Measurements from ENCODE around the gene EFNA1. TPM values are rescaled to one million over a fixed set of nuclear protein-coding genes. Genes with fewer than 3 reads are reported as not detected.

EFNA1 gene
- total and polyA plus RNA-seq, 2 of the 13 experiments (the other 11 are each of a cell fraction or from before 2014, with no cell fraction given), result 81.8 to 874 TPM

DNA sequence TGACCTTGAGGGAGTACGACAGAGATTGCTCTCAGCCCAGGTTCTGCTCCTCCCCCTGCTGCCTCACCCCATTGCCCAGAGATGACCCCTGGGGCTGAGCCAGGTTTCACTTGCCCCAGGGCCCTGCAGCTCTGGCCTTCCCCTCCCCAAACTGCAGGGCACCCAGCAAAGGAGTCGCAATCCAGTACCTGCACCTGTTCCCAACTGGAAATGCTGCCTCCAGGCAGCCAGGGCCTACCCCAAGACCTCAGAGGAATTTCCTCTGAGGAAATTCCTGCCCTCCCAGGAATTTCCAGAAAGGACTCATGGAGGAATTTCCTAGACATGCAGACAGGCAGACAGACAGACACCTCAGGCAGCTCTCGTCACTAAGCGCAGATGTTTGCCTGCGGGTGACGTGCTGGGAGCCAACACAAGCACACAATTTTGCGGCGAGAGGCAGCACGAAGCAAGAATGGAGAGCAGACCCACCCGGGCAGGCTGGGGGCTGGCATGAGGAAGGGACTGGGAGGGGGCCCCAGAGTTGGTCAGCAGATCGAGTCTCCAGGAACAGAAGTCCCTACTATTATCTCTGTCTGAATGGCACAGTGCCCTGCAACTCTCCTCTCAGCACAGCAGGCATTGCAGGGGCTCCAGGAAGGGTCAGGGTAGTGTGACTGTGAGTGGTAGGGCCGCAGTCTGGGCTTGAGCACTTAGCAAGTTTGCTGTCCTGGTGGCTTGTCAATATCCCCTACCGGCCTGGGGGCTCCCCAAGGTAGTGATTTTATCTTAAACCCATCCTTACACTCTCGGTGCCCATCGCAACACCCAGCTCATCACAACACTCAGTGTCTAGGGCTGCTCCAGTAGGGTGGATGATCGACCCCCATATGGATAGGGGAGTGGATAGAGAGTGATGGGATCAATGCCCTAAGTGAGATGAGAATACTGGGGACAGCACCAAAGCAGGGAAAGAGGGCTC, 2.9 kb upstream of the EFNA1 start (continued):
- TF ChIP-seq NFAT5 (CRISPR knock-in tag; IDR thresholded peaks at IDR 0.05) (no peak), PRPF4 (IDR thresholded peaks at IDR 0.05; ENCODE audit: low read depth, low read length, poor library complexity, severe bottlenecking) (no peak), ZNF567 (CRISPR knock-in tag; IDR thresholded peaks at IDR 0.05; ENCODE audit: borderline replicate concordance) (no peak), CENPT (CRISPR knock-in tag; IDR thresholded peaks at IDR 0.05; ENCODE audit: low read depth) (no peak), SPEN (CRISPR knock-in tag; IDR thresholded peaks at IDR 0.05; ENCODE audit: low read depth) (no peak; the same call in 1 of the 2 replicates), KAT2B (IDR thresholded peaks at IDR 0.05; ENCODE audit: borderline replicate concordance, low read depth, low read length) (no peak), ZNF318 (CRISPR knock-in tag; IDR thresholded peaks at IDR 0.05) (no peak), ZNF383 (CRISPR knock-in tag; IDR thresholded peaks at IDR 0.05; ENCODE audit: borderline replicate concordance) (no peak)
- TF ChIP-seq, protein P1, sequence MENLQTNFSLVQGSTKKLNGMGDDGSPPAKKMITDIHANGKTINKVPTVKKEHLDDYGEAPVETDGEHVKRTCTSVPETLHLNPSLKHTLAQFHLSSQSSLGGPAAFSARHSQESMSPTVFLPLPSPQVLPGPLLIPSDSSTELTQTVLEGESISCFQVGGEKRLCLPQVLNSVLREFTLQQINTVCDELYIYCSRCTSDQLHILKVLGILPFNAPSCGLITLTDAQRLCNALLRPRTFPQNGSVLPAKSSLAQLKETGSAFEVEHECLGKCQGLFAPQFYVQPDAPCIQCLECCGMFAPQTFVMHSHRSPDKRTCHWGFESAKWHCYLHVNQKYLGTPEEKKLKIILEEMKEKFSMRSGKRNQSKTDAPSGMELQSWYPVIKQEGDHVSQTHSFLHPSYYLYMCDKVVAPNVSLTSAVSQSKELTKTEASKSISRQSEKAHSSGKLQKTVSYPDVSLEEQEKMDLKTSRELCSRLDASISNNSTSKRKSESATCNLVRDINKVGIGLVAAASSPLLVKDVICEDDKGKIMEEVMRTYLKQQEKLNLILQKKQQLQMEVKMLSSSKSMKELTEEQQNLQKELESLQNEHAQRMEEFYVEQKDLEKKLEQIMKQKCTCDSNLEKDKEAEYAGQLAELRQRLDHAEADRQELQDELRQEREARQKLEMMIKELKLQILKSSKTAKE (CRISPR knock-in tag; IDR thresholded peaks at IDR 0.05; ENCODE audit: borderline replicate concordance), result 0 out of 2 replicates have a peak, but pooled peaks have one; percentile 17
- TF ChIP-seq, protein P2, sequence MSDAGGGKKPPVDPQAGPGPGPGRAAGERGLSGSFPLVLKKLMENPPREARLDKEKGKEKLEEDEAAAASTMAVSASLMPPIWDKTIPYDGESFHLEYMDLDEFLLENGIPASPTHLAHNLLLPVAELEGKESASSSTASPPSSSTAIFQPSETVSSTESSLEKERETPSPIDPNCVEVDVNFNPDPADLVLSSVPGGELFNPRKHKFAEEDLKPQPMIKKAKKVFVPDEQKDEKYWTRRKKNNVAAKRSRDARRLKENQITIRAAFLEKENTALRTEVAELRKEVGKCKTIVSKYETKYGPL (CRISPR knock-in tag; IDR thresholded peaks at IDR 0.05), result no peak

Data from HepG2 (cell line).